Panc1 (cell line): Measurements from ENCODE around the gene ZBTB1. TPM values are rescaled to one million over a fixed set of nuclear protein-coding genes. Genes with fewer than 3 reads are reported as not detected.

Experiments used
- ATAC-seq: fragments of 200-7000 bp; cut with Tn5 transposase; 2 replicates; pipeline ENCODE4 v1.9.1; 2020; ENCODE audit warnings: mild to moderate bottlenecking, moderate library complexity
- BruUV-seq: library from RNA; stranded (reverse); fragments of 400-500 nt; replicated peaks from 2 replicates; lab custom pipeline; 2021; lab: Mats Ljungman, UMichigan
- CTCF ChIA-PET: fragments of 300-600 bp; sonication (Branson Sonifier 250); formaldehyde crosslinking; loops from one replicate; lab custom pipeline; 2022; ENCODE audit warnings: antibody characterized with exemption; lab: Charles Lee
- POLR2A ChIA-PET: fragments of 300-600 bp; sonication (Branson Sonifier 250); formaldehyde crosslinking; loops from one replicate; lab custom pipeline; 2022; ENCODE audit warnings: antibody characterized with exemption; lab: Charles Lee
- DNase-seq: peaks from one replicate; pipeline ENCODE4 v3.0.0-alpha.2; 2010; ENCODE audit warnings: low read depth, low spot score
- H3K27ac ChIP-seq: 2 replicates; pipeline ENCODE4 v1.5.1; 2011; ENCODE audit warnings: mild to moderate bottlenecking, low read length, inconsistent platforms
- H3K27me3 ChIP-seq: fragments of 200-500 bp; sonication (Bioruptor generic); 2 replicates; pipeline ENCODE4 v1.6.0; 2014; ENCODE audit warnings: low read length, inconsistent platforms; ENCODE audit not compliant: control insufficient read depth, insufficient read depth
- H3K36me3 ChIP-seq: fragments of 200-500 bp; sonication (Bioruptor generic); 2 replicates; pipeline ENCODE4 v1.5.1; 2014; ENCODE audit warnings: inconsistent platforms, mild to moderate bottlenecking, low read length, moderate library complexity; ENCODE audit not compliant: control insufficient read depth, insufficient read depth
- H3K4me1 ChIP-seq: 2 replicates; pipeline ENCODE4 v1.5.1; 2011; ENCODE audit warnings: inconsistent platforms, mild to moderate bottlenecking, low read length, moderate library complexity; ENCODE audit not compliant: control insufficient read depth, insufficient read depth
- H3K4me3 ChIP-seq, 2 experiments: 2 replicates each; pipeline ENCODE4 v1.5.1; 2011 to 2012; ENCODE audit warnings: low read depth in 2 of 2, low read length in 2 of 2, mild to moderate bottlenecking in 2 of 2, inconsistent platforms in 1 of 2, moderate library complexity in 1 of 2
- H3K9me3 ChIP-seq: fragments of 200-500 bp; sonication (Bioruptor generic); 2 replicates; pipeline ENCODE4 v1.5.1; 2014; ENCODE audit warnings: low read depth, mild to moderate bottlenecking, inconsistent platforms, low read length, moderate library complexity; ENCODE audit not compliant: control insufficient read depth, insufficient read depth
- POLR2AphosphoS5 ChIP-seq: IDR thresholded peaks from 2 replicates; pipeline ENCODE4 v1.6.1; 2012; ENCODE audit warnings: mild to moderate bottlenecking, low read depth, low read length, moderate library complexity
- REST ChIP-seq, 2 experiments: IDR thresholded peaks; 2 replicates each; pipeline ENCODE4 v1.6.1; 2011 to 2012; ENCODE audit warnings: low read depth in 2 of 2, control low read depth in 1 of 2, low read length in 1 of 2, mild to moderate bottlenecking in 1 of 2, moderate library complexity in 1 of 2; ENCODE audit not compliant: insufficient read depth in 1 of 2
- SIN3A ChIP-seq: IDR thresholded peaks from 2 replicates; pipeline ENCODE4 v1.6.1; 2012; ENCODE audit warnings: low read depth, mild to moderate bottlenecking, low read length, moderate library complexity, borderline replicate concordance; ENCODE audit not compliant: insufficient read depth
- TCF7L2 ChIP-seq: IDR thresholded peaks from 2 replicates; pipeline ENCODE4 v1.6.1; 2011; ENCODE audit warnings: mild to moderate bottlenecking, low read depth, low read length, inconsistent platforms
- in situ Hi-C: cut with HindIII; loops from 2 replicates; pipeline ENCODE4 v1.10.0; 2016; ENCODE audit warnings: low sequenced_read_pairs, low pct_unique_long_range_greater_than_20kb
- intact Hi-C: fragments of 100-400 bp; cut with micrococcal nuclease; formaldehyde crosslinking; loops from one replicate; pipeline ENCODE4 v1.10.0; 2022; ENCODE audit not compliant: unreplicated experiment
- total RNA-seq: library from RNA; stranded (reverse); gene quantifications from one replicate; pipeline ENCODE4 v1.2.1, GENCODE V29; 2021; ENCODE audit not compliant: unreplicated experiment
- TF ChIP-seq, protein P1 (sequence below): fragments of 450-650 bp; IDR thresholded peaks from 2 replicates; pipeline ENCODE4 v1.5.1; 2017; ENCODE audit warnings: mild to moderate bottlenecking

Gene ZBTB1
- total RNA-seq, 1 experiment from 2014 or later: 36.1 TPM

- H3K4me3 ChIP-seq: no peak overlapping the region
Observed at GRCh38 chr14:64467101-64467500, 37.5 kb upstream of the ZBTB1 start.

DNA sequence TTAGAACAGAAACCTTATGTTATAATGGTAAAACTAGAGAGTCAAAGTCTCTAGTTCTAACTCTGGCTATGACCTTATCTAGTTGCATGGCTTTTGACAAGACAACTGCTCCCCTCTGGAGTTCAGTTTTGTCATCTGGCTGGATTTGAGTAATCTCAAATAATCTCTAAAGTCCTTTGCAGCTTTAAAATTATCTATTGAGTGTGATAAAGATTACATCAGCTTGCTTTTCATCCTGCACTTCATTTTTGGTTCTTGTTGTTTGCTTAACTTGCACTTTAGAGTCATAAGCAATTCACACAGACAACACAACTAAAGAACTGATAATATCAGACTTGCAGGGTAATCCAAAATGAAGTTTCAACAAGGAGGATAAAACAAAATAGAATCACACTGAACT lies 37.0 kb upstream of the ZBTB1 start:
- DNase-seq (no peak), ATAC-seq (no peak)
- no peaks in the 10 kb centered on the region for H3K9me3 ChIP-seq
- peaks cover 2% of the 10 kb centered on the region; the same call in 1 of the 2 replicates for H3K4me1 ChIP-seq
- no peaks in the 10 kb centered on the region for H3K36me3 ChIP-seq
- no peak overlapping the region for H3K4me3 ChIP-seq
- H3K27me3 ChIP-seq: no peaks in the 10 kb centered on the region
- no peak for TF ChIP-seq POLR2AphosphoS5
- no TSS peak for BruUV-seq
- no peak overlapping the region for H3K27ac ChIP-seq
- in situ Hi-C loops: no loop called here
- CTCF ChIA-PET: no interaction called here
- POLR2A ChIA-PET: no interaction called here
- intact Hi-C loops: no loop called here

More at GRCh38 chr14:64467101-64467500, 37.5 kb upstream of the ZBTB1 start:
- DNase-seq (no peak), ATAC-seq (no peak)
- no peaks in the 10 kb centered on the region for H3K27me3 ChIP-seq
- CTCF ChIA-PET: interaction anchor here (0.7 kb wide), 1 partner anchor 102 kb away, joined by 3 read pairs; no protein-coding TSS in a partner anchor
- intact Hi-C loops (no loop called here), in situ Hi-C loops (no loop called here)
- no TSS peak for BruUV-seq
- H3K36me3 ChIP-seq: no peaks in the 10 kb centered on the region
- POLR2A ChIA-PET: interaction anchor here (0.9 kb wide), 1 partner anchor 441 kb away, joined by 3 read pairs; no protein-coding TSS in a partner anchor
- peaks cover 2% of the 10 kb centered on the region; the same call in 1 of the 2 replicates for H3K4me1 ChIP-seq
- no peak overlapping the region for H3K27ac ChIP-seq
- no peaks in the 10 kb centered on the region for H3K9me3 ChIP-seq
- no peak for TF ChIP-seq REST (IDR thresholded peaks at IDR 0.05; ENCODE audit: insufficient read depth in 1 of 2, low read depth in 2 of 2, low read length in 1 of 2)
- no peak for TF ChIP-seq TCF7L2

GRCh38 chr14:64468451-64468850 lies 36.1 kb upstream of the ZBTB1 start:
- in situ Hi-C loops: no loop called here
- no peak for DNase-seq
- Histone ChIP-seq H3K27me3 (no peaks in the 10 kb centered on the region), H3K4me3 (no peak overlapping the region), H3K27ac (no peak overlapping the region), H3K9me3 (no peaks in the 10 kb centered on the region), H3K36me3 (no peaks in the 10 kb centered on the region), H3K4me1 (peaks cover 2% of the 10 kb centered on the region; the same call in 1 of the 2 replicates)
- ATAC-seq: no peak
- BruUV-seq: no TSS peak
- ChIA-PET POLR2A (no interaction called here), CTCF (no interaction called here)
- intact Hi-C loops: no loop called here
- TF ChIP-seq SIN3A: no peak
- TF ChIP-seq POLR2AphosphoS5: no peak

DNA sequence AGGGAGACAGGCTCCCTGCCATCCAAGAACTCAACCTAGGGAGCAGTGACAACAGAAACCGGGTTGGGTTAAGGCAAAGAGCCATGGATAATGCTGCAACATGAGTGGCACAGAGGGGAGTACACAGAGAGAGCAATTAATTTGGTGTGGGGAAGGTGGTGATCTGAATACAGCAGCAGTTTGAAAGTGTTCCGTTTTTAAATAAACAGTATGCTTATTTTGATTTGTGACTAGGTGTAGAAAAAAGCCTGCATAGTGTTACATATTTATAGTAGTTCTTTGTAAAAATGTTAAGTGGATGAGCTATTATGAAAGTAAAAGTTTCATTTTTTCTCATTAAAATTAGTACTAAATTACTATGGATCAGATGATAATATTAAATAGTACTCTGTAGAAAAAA lies 30.5 kb upstream of the ZBTB1 start:
- CTCF ChIA-PET: no interaction called here
- POLR2A ChIA-PET: no interaction called here
- H3K9me3 ChIP-seq: no peaks in the 10 kb centered on the region
- no TSS peak for BruUV-seq
- in situ Hi-C loops: no loop called here
- DNase-seq (no peak), ATAC-seq (no peak)
- H3K36me3 ChIP-seq: no peaks in the 10 kb centered on the region
- TF ChIP-seq, protein P1, sequence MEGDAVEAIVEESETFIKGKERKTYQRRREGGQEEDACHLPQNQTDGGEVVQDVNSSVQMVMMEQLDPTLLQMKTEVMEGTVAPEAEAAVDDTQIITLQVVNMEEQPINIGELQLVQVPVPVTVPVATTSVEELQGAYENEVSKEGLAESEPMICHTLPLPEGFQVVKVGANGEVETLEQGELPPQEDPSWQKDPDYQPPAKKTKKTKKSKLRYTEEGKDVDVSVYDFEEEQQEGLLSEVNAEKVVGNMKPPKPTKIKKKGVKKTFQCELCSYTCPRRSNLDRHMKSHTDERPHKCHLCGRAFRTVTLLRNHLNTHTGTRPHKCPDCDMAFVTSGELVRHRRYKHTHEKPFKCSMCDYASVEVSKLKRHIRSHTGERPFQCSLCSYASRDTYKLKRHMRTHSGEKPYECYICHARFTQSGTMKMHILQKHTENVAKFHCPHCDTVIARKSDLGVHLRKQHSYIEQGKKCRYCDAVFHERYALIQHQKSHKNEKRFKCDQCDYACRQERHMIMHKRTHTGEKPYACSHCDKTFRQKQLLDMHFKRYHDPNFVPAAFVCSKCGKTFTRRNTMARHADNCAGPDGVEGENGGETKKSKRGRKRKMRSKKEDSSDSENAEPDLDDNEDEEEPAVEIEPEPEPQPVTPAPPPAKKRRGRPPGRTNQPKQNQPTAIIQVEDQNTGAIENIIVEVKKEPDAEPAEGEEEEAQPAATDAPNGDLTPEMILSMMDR: no peak
- no peak for TF ChIP-seq POLR2AphosphoS5
- TF ChIP-seq SIN3A: no peak
- no peak for TF ChIP-seq REST (IDR thresholded peaks at IDR 0.05; ENCODE audit: insufficient read depth in 1 of 2, low read depth in 2 of 2, low read length in 1 of 2)
- TF ChIP-seq TCF7L2: no peak
- intact Hi-C loops: loop anchor here (10.0 kb wide), 1 partner anchor 129 kb away; no protein-coding TSS in a partner anchor
- no peak overlapping the region for H3K27ac ChIP-seq
- H3K27me3 ChIP-seq: no peaks in the 10 kb centered on the region
- no peak overlapping the region for H3K4me3 ChIP-seq
- no peaks in the 10 kb centered on the region for H3K4me1 ChIP-seq
